Gastroesophageal sphincter (tissue), 3 donors: ENCODE data around the gene ADGRF1.

Experiments used
- EP300 ChIP-seq: sonication (generic); formaldehyde crosslinking; IDR thresholded peaks from one replicate; pipeline ENCODE4 v1.6.1; 2017; ENCODE audit warnings: antibody characterized with exemption, mild to moderate bottlenecking
- POLR2A ChIP-seq, 2 donors: fragments of 450-650 bp; IDR thresholded peaks; one replicate each; pipeline ENCODE4 v1.6.1; 2017; ENCODE audit warnings: antibody characterized with exemption in 2 of 2, mild to moderate bottlenecking in 2 of 2, moderate library complexity in 1 of 2
- POLR2AphosphoS5 ChIP-seq: sonication (generic); formaldehyde crosslinking; IDR thresholded peaks from one replicate; pipeline ENCODE4 v1.6.1; 2017; ENCODE audit warnings: antibody characterized with exemption
- TF ChIP-seq, protein P1 (sequence below), 4 experiments: fragments of 200-600 bp in 2 of 4; fragments of 450-650 bp in 2 of 4; sonication (generic) in 1 of 4; IDR thresholded peaks; one replicate each; pipeline ENCODE4 v1.5.1; 2017 to 2019; ENCODE audit warnings: antibody characterized with exemption in 4 of 4, mild to moderate bottlenecking in 2 of 4, moderate library complexity in 2 of 4

DNA sequence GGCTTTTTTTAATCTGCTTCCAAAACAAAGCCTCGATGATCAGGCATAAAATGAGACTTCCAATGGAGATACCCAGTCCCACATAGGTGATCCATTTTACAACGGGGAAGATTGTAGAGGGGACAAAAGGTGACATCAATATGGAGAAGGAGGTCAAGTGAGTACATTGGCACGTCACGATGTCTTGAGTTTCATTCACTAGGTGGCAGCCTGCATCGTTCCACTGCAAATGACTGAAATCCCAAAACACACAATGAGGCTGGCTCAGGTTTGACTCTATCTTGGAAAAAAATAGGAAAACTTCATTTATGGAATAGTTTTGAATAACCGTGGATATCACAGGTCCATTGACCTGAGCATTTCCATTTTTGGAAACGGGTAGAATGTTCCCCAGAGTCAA is 32.5 kb downstream of the ADGRF1 start:
- TF ChIP-seq, protein P1, sequence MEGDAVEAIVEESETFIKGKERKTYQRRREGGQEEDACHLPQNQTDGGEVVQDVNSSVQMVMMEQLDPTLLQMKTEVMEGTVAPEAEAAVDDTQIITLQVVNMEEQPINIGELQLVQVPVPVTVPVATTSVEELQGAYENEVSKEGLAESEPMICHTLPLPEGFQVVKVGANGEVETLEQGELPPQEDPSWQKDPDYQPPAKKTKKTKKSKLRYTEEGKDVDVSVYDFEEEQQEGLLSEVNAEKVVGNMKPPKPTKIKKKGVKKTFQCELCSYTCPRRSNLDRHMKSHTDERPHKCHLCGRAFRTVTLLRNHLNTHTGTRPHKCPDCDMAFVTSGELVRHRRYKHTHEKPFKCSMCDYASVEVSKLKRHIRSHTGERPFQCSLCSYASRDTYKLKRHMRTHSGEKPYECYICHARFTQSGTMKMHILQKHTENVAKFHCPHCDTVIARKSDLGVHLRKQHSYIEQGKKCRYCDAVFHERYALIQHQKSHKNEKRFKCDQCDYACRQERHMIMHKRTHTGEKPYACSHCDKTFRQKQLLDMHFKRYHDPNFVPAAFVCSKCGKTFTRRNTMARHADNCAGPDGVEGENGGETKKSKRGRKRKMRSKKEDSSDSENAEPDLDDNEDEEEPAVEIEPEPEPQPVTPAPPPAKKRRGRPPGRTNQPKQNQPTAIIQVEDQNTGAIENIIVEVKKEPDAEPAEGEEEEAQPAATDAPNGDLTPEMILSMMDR (IDR thresholded peaks at IDR 0.05), result no peak
- TF ChIP-seq POLR2AphosphoS5 (no peak), EP300 (no peak), POLR2A (IDR thresholded peaks at IDR 0.05) (no peak)
